HG03159 (cell line): Measurements from ENCODE around the gene MBNL2.
"Not testable (repeated sequence)": the region's sequence is repeated elsewhere in the genome, so short reads cannot be mapped to it uniquely, and the experiment has no call there.

ENCODE experiments used
- ATAC-seq: cut with Tn5 transposase; IDR thresholded peaks from one replicate; pipeline ENCODE4 v1.9.1; 2021; ENCODE audit warnings: mild to moderate bottlenecking, moderate library complexity; ENCODE audit not compliant: unreplicated experiment

The MBNL2 gene

DNA sequence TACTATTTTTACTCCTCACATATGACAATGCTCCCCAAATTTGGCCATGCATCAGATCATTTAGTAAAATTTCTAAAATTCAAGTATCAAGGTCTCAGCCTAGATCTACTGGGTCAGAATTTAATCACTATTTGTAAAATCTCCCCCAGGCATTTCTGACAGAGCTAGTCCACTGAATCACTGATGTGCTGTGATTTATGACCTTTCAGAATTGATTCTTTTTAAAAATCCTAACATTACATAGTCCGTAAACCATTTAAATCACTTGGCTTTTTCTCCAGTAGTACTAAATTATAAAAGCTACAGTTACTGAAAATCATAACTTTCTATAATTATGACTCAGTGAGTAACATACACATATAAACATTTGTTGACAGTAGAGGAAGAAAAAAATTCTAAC is 119.0 kb downstream of the MBNL2 start:
- no peak for ATAC-seq

- no peak for ATAC-seq
Observed at GRCh38 chr13:97342136-97342535, 120.0 kb downstream of the MBNL2 start.

DNA sequence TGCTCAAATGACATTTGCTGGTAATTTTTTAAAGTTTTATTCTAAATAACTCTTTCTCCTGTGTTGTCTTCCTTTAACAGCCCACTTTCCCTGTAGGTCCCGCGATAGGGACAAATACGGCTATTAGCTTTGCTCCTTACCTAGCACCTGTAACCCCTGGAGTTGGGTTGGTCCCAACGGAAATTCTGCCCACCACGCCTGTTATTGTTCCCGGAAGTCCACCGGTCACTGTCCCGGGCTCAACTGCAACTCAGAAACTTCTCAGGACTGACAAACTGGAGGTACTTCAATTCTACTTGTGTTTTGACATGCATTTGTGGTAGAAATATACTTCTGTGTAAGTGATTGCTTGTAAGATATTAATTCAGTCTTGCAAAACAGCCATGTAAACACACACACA is 120.8 kb downstream of the MBNL2 start:
- ATAC-seq: no peak

DNA sequence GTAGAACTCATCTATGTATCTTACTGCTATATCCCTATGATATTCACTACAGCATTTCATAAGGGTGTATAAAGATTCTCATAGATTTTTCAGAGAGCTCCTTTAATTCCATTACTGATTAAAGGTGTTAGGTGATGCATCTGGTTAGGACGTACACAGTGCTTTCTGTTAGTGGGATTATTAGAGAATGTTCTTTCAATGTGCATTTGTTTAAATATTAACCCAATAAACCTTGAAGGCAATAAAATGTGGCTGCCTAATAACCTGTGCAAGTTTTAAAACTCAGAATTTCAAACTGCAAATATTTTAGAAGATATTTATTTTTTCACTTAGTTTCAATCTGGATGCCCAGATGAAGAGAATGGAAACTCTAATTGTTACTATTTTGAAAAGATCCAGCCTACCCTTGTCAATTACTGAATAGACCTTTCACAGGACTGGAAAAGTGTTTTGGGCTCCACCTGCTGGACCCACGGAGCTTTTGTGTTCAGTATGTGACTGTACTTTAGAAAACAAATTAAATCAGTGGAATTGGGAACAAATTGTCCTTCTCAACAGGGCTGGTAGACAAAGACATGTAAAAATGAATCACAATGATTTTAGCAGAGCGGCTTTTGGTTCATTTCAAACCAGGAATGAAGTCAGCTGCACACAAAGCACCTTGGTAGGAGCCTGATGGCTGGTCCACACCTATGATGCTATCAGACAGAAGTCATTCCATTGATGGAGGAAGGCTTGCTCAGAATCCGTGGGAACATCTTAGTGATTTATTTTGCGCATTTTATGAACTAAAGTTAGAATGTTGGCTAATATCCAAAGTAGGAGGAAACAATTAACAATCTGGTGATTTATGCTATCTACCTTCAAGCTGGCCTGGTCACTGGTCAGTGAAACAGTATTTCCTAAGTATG is 122.4 kb downstream of the MBNL2 start:
- peak; percentile 60 for ATAC-seq

GRCh38 chr13:97346097-97346496 is 124.0 kb downstream of the MBNL2 start:
- no peak for ATAC-seq

- no peak for ATAC-seq
Observed at GRCh38 chr13:97346561-97347254, 124.6 kb downstream of the MBNL2 start.

DNA sequence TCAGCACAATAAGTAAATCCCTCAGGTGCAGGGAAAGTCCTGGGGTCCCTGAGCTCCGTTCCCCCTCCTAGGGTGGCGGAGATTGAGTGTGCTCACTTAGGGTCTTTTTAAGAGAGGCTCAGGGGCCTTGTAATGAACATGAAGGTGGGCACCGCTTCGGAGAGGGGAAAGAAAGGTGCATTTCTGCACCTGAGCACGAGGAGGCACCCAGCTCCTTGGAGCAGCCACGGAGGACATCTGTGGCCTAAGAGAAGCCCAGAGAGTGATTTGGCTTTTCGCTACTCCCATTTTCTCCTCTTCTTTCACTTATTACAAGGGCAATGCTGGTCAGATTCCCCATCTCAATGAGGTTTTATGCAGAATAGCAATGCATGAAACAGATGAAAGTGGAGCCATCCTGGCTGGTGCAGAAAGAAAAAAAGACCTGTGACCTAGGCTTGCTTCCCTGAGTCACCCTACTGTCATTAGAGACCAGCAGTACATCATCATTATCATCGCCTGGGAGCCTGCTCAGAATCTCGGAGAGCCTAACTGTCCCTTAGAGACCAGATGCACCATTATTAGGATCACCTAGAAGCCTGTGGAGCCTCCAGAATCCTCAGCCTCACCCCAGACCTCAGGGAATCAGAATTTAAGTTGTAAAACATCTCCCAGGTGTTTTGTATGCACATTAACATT is 125.3 kb downstream of the MBNL2 start:
- no peak for ATAC-seq

- no peak for ATAC-seq
Observed at GRCh38 chr13:97348569-97349100, 126.5 kb downstream of the MBNL2 start.

DNA sequence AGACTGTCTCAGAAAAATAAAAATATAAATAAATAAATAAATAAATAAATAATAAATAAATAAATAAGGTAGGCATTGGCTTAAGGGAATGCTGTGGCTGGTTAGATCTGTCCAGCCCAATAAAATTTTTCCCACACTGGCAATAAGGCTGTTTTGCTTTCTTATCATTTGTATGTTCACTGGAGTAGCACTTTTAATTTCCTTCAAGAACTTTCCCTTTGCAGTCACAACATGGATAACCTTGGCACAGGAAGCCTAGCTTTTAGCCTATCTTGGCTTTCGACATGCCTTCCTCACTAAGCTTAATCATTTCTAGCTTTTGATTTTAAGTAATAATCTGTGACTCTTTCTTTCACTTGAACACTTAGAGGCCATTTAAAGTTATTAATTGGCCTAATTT is 129.9 kb downstream of the MBNL2 start:
- ATAC-seq: not testable (repeated sequence)

GRCh38 chr13:97352815-97353214 is 130.7 kb downstream of the MBNL2 start:
- no peak for ATAC-seq

- ATAC-seq: no peak
Observed at GRCh38 chr13:97353927-97354675, 132.0 kb downstream of the MBNL2 start.

- ATAC-seq: no peak
Observed at GRCh38 chr13:97354808-97355207, 132.7 kb downstream of the MBNL2 start.

DNA sequence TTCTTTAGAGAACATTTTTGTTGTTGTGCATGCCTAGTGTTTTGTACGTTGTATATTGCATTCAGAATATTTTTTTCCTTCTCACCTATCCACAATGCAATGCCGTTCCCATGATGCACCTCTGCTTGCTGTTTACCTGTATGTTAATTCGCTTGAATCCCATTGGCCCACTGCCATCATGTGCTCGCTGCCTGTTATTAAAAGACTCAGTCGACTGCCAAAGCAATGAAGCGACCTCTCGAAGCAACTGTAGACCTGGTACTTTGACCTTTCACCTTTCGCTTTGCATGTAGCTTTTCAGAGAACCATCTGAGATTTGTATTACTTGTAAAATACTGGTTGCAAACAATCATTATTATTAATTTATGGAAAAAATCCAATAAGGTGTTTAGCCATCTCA is 134.5 kb downstream of the MBNL2 start:
- no peak for ATAC-seq

- peak; percentile 99 for ATAC-seq
Observed at GRCh38 chr13:97359181-97360057, 137.3 kb downstream of the MBNL2 start.

- ATAC-seq: no peak
Observed at GRCh38 chr13:97360610-97361009, 138.5 kb downstream of the MBNL2 start.

DNA sequence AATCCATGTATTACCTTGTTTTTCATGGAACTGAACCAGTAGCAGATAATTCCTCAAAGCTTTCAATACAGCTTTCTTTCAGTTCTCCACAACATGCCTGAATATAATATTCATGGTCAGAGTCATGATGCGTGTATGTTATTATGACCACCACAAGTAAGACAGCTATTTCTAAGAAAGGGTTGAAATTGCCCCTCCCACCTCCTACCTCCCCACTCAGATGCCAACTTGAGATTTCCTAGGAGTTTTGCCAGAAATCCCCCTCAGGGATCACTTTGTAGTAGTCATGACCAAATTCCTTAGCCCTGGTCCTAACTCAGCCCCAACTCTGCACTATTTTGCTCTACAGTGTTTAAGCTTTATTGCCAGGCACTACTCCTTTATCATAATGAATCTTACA is 141.9 kb downstream of the MBNL2 start:
- ATAC-seq: no peak

- ATAC-seq: no peak
Observed at GRCh38 chr13:97364827-97365226, 142.7 kb downstream of the MBNL2 start.

DNA sequence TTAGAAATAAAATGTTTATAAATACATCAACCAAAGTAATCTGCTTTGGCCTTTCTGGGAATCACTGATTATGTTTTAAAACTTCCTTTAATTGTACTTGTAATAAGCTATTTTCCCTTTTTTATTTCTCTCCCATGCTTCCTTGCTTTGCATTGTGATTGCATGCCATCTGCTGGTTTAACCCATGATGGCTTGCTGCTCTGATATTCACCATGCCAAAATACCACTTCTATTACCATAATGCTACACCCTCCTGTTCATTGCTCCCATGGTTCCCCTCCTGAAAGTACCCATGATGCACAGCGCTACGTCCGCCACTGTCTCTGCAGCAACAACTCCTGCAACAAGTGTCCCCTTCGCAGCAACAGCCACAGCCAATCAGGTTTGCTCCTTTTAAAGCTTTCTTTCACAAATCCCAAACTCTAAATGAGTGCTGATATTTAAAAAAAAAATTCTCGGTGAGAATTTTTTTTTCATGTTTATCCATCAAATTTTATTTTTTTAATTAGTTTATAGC is 144.1 kb downstream of the MBNL2 start:
- no peak for ATAC-seq

- ATAC-seq: no peak
Observed at GRCh38 chr13:97367016-97367822, 145.1 kb downstream of the MBNL2 start.
